Coronary artery (tissue), 2 donors: ENCODE results near the gene NKAIN2.

Experiments used
- DNase-seq: peaks from one replicate; pipeline ENCODE4 v3.0.0-alpha.2; 2017; ENCODE audit warnings: low spot score
- H3K27ac ChIP-seq, 2 donors: fragments of 200-600 bp; sonication (generic); one replicate each; pipeline ENCODE4 v1.5.1; 2016 to 2019
- H3K4me3 ChIP-seq: fragments of 200-600 bp; sonication (generic); 2 replicates; pipeline ENCODE4 v1.5.1; 2016; ENCODE audit warnings: mild to moderate bottlenecking, moderate library complexity
- CTCF ChIP-seq: fragments of 200-600 bp; sonication (generic); IDR thresholded peaks from one replicate; pipeline ENCODE4 v1.5.1; 2019; ENCODE audit warnings: antibody characterized with exemption

The NKAIN2 gene

GRCh38 chr6:124854338-124854922 lies 1050.8 kb downstream of the NKAIN2 start:
- H3K4me3 ChIP-seq: no peak overlapping the region
- no peak for DNase-seq
- no peak for TF ChIP-seq CTCF
- no peak overlapping the region for H3K27ac ChIP-seq

GRCh38 chr6:124857746-124858145 lies 1054.1 kb downstream of the NKAIN2 start:
- Histone ChIP-seq H3K27ac (no peak overlapping the region), H3K4me3 (no peak overlapping the region)
- DNase-seq: no peak
- no peak for TF ChIP-seq CTCF

- Histone ChIP-seq H3K4me3 (no peak overlapping the region), H3K27ac (no peak overlapping the region)
- no peak for TF ChIP-seq CTCF
- no peak for DNase-seq
These were observed 1054.9 kb downstream of the NKAIN2 start for GRCh38 chr6:124858564-124858963.

GRCh38 chr6:124859366-124859765 lies 1055.7 kb downstream of the NKAIN2 start:
- TF ChIP-seq CTCF: no peak
- Histone ChIP-seq H3K4me3 (no peak overlapping the region), H3K27ac (no peak overlapping the region)
- no peak for DNase-seq

- TF ChIP-seq CTCF: no peak
- Histone ChIP-seq H3K4me3 (no peak overlapping the region), H3K27ac (no peak overlapping the region)
- DNase-seq: no peak
These were observed 1062.4 kb downstream of the NKAIN2 start for GRCh38 chr6:124866040-124866439.

GRCh38 chr6:124867121-124867520 lies 1063.5 kb downstream of the NKAIN2 start:
- no peak for DNase-seq
- no peak overlapping the region for H3K4me3 ChIP-seq

More at GRCh38 chr6:124867121-124867520, 1063.5 kb downstream of the NKAIN2 start:
- no peak for TF ChIP-seq CTCF
- H3K27ac ChIP-seq: no peak overlapping the region
